NCI-H2196 (cell line): ENCODE data around the gene EBF3.

ENCODE experiments used
- DNase-seq: peaks from one replicate; lab custom pipeline; 2025; ENCODE audit not compliant: unreplicated experiment; lab: John Stamatoyannopoulos, UW

Gene EBF3

DNA sequence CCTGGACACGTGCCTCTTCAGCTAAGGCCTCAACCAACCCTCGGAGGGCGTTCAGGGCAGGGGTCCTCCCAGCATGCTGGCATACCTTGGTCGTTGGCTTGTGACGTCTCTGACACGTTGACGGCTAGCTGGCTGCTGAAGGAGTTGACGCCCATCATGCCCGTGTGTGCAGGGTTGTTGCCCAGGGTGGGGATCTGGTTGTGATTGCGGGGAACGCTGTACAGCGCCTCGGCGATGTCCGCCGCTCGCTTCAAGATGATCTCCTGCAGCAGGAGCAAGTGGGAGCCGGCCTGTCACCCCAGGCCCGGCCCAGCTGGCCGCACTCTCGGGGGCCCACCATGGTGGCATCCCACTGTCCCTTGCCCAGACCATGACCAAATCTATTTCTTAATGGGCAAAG lies 122.0 kb downstream of the EBF3 start:
- no peak for DNase-seq

- no peak for DNase-seq
These were observed 122.5 kb downstream of the EBF3 start for GRCh38 chr10:129841590-129841989.

- no peak for DNase-seq
These were observed 123.0 kb downstream of the EBF3 start for GRCh38 chr10:129841071-129841470.

DNA sequence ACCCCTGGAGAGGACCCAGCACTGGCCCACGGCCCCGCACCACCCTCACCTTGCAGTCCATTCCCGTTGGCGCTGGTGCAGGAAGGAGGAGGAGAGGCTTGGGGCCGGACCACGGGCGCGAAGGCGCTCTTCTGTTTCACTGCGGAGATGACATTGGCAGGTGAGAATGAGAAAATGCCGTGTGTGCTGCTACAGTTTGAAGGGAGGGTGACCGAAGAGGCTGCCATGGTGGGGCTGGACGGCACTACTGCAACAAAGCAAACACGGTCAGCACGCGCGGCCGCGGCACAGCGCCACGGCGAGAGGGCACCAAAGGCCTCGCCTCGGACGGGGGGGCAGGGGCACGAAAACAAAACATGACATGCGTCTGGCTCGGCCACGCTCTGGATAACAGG lies 123.9 kb downstream of the EBF3 start:
- no peak for DNase-seq

- no peak for DNase-seq
These were observed 124.5 kb downstream of the EBF3 start for GRCh38 chr10:129839285-129840195.

DNA sequence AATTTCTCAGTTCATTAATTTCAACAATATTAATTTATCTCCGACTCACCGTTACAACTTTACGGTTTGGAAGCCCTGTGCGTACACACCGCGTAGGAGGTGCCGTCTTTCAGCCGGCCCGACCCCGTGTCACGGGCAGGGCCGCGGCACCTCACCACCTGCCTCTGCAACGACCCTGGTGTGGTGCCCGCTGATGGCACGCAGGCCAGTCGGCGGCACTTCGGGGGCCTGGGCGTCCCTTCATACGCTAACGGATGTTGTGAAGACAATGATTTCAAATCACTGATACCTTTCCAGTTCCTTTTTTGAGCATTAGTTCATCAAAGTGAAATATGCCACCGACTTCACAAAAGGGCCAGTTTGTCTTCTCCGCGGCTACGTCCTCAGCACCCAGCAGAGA lies 125.3 kb downstream of the EBF3 start:
- no peak for DNase-seq

- DNase-seq: no peak
These were observed 126.0 kb downstream of the EBF3 start for GRCh38 chr10:129837909-129838582.

- no peak for DNase-seq
These were observed 127.8 kb downstream of the EBF3 start for GRCh38 chr10:129836253-129836652.

DNA sequence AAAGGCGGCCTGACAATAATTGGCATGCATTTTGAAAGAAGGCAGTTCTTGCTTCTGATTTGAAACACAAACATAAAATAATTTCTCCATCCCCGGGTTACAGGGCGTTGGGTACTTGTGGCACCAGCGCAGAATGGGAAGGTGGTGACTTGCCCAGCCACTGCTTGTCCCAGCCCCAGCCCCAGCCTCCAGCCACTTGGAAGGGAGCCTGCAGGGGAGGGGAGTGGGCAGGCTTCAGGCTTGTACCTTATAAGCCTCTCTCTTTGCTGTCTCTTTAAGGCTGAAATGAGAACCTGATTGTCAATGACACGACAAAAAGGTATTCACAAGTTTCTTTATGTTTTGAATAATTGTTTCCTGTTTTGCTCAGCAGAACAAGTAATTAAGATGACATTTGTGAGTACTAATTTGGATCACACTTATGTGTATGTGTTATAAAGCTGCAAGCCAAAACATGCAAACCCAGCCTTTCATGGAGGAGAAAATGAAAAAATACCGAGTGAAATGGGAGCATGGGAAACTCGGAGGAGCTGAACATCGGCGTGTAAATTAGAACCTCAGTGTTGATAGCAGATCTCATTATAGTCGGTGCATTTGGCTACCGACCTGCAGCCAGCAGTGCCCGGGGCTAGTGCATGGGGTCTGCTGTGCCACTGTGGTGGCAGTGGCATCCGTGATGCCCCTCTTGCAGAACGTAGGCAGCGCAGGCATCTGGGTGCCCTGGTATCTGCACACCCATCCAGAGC lies 129.9 kb downstream of the EBF3 start:
- DNase-seq: no peak

DNA sequence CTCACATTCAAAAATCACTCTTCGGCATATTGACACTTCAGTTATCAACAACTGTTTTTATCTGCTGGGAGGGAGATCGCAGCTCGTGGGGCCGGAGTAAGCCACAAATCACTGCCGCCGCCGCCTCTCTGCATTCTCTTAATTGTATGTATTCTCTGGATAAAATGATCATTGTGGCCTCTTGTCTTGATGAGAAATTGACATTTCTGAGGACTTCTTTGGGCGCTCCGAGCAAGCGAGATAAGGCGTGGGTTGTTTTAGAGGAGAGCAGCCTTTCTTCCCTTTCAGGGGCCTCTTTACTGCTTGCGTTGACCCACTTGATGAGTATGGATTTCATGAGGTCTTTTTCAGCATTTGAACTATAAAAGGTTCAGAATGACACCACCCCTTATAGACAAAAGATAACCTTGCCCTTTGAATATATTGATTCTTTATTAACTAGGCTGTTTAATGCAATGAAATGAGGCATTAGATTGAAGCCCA lies 130.6 kb downstream of the EBF3 start:
- no peak for DNase-seq

GRCh38 chr10:129832573-129833467 lies 131.3 kb downstream of the EBF3 start:
- DNase-seq: no peak

DNA sequence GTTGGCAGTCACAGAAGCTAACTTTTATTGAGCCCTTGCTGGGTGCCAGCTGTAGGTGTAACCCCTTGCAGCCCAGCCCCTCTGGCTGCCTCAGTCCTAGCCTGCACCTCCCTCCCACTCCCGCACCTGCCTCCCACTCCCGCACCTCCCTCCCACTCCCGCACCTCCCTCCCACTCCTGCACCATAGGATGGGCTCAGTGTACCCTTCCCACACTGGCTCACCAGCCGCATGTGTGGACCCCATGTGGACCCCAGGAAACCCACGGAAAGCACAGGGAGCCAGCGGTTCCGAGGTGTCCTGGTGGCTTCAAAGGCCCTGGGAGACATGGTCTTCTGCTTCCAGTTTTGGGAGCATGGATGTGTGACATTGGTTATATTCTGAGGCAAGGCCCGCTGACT lies 132.9 kb downstream of the EBF3 start:
- no peak for DNase-seq

GRCh38 chr10:129825826-129826225 lies 138.2 kb downstream of the EBF3 start:
- DNase-seq: no peak

DNA sequence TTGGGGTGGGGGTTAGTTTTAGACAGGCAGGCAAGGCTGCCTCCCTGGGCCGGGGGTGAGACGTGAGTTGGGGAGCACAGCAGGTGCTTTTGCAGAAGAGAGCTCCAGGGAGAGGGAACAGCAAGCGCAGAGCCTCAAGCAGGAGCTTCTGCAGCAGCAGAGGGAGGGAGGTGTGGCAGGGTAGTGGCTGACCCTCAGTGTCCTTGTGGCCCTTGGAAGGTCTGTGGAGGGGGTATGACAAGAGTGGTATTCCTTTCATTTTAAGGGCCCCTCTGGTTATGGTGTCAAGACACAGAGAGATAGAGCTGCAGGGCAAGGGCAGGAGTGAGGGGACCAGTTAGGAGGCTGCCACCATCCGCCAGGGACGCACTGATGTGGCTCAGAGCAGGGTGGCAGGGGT lies 138.9 kb downstream of the EBF3 start:
- DNase-seq: no peak

GRCh38 chr10:129820451-129820850 lies 143.6 kb downstream of the EBF3 start:
- DNase-seq: no peak

- DNase-seq: no peak
These were observed 147.4 kb downstream of the EBF3 start for GRCh38 chr10:129816656-129817045.

DNA sequence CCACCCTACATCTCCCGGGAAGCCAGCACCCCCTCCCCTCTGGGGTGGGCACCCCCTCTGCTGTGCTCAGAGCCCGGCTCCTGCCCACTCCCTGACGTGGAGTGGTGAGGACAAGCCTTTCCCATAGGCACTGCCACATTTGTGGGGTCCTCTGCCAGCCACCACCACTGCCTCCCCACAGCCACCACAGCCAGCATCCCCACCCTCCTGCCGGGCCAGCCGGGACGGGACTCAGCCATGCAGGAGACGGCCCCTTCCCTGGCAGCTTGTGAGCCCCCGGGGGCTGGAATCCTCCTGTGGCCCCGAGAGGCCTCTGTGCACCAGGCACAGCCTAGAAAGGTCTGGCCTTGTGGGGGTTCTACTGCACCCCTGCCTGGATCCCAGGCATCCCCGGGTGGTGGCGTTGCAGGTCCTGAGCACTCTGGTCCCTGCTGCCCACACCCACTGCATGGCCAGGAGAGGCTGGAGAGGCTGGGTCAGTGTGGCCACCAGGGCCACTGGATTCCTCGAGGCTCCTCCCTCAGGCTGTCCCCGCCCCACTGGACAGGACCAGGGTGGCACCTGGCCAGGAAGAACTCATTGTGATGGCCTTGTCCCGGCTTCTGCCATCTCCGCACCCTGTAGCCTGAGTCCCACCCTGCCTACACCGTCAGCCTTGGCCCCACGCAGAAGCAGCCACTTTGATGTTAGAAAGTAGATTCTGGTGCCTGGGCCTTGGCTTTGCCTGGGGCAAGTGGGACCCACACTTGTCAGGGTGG lies 148.0 kb downstream of the EBF3 start:
- no peak for DNase-seq

GRCh38 chr10:129814681-129815646 lies 149.1 kb downstream of the EBF3 start:
- DNase-seq: no peak

DNA sequence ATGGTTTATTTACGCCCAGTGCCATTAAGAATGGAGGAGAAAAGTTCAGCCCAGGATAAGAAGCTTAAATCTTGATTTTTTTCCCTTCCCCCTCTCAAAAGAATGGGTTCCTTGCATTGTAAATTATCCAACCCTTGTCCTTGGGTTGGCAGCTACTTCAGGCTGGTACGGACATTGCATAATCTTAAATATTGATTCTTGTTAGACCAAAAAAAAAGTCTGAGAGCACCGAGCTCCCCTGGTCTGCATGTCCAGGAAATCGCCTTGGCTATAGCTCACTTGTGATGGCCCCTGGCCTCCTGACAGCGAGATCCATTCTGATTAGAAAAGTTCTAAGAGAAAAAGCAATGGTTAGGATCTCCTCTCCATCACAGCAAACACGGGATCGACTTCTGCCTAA lies 151.7 kb downstream of the EBF3 start:
- no peak for DNase-seq
